GM18867 (cell line): ENCODE data around the gene NRN1.

Experiments used
- ATAC-seq: cut with Tn5 transposase; IDR thresholded peaks from one replicate; pipeline ENCODE4 v1.9.1; 2021; ENCODE audit warnings: mild to moderate bottlenecking, moderate library complexity; ENCODE audit not compliant: unreplicated experiment

NRN1 gene

GRCh38 chr6:6002848-6003620 is 3.7 kb downstream of the NRN1 start:
- no peak for ATAC-seq

GRCh38 chr6:6002005-6002847 is 4.5 kb downstream of the NRN1 start:
- ATAC-seq = no peak

- no peak for ATAC-seq
Measured at GRCh38 chr6:6001443-6001842, 5.3 kb downstream of the NRN1 start.

- ATAC-seq = no peak
Measured at GRCh38 chr6:5999688-6000608, 6.8 kb downstream of the NRN1 start.

- no peak for ATAC-seq
Measured at GRCh38 chr6:5998711-5999687, 7.7 kb downstream of the NRN1 start.

- no peak for ATAC-seq
Measured at GRCh38 chr6:5998236-5998635, 8.5 kb downstream of the NRN1 start.

GRCh38 chr6:5997420-5997987 is 9.2 kb downstream of the NRN1 start:
- peak; percentile 42 for ATAC-seq

GRCh38 chr6:5996714-5997419 is 9.9 kb downstream of the NRN1 start:
- ATAC-seq = no peak

- ATAC-seq = no peak
Measured at GRCh38 chr6:5995949-5996713, 10.6 kb downstream of the NRN1 start.

- no peak for ATAC-seq
Measured at GRCh38 chr6:5995658-5995948, 11.1 kb downstream of the NRN1 start.

GRCh38 chr6:5994999-5995657 is 11.6 kb downstream of the NRN1 start:
- no peak for ATAC-seq

- ATAC-seq = no peak
Measured at GRCh38 chr6:5994234-5994998, 12.3 kb downstream of the NRN1 start.

GRCh38 chr6:5992551-5993225 is 14.0 kb downstream of the NRN1 start:
- ATAC-seq = no peak

- no peak for ATAC-seq
Measured at GRCh38 chr6:5990786-5991185, 15.9 kb downstream of the NRN1 start.

- no peak for ATAC-seq
Measured at GRCh38 chr6:5989141-5989723, 17.5 kb downstream of the NRN1 start.

GRCh38 chr6:5986861-5987260 is 19.9 kb downstream of the NRN1 start:
- ATAC-seq = no peak
